ENCODE data around the gene LRRC36. TPM values are rescaled to one million over a fixed set of nuclear protein-coding genes. Genes with fewer than 3 reads are reported as not detected.
A peak's percentile ranks its signal among the peaks of the same experiment; 100 is the strongest.

The LRRC36 gene
- total and polyA plus RNA-seq, 8 donors = 3.0 to 73.6 (median 55.7) TPM

GRCh38 chr16:67399218-67399733 lies 72.7 kb downstream of the LRRC36 start:
- DNase-seq = peak in 2 of 4 donors; percentile 79 to 90
- H3K4me3 ChIP-seq = no peak overlapping the region
- peak; percentile 63 for ATAC-seq
- peaks cover 33 to 48% of the 10 kb centered on the region in 2 donors for H3K4me1 ChIP-seq
- no peaks in the 10 kb centered on the region for H3K36me3 ChIP-seq
- no peaks in the 10 kb centered on the region for H3K9me3 ChIP-seq
- peak; percentile 77 to 79 for TF ChIP-seq CTCF (IDR thresholded peaks at IDR 0.05)
- peaks cover 0 to 22% of the 10 kb centered on the region in 2 donors for H3K27me3 ChIP-seq
- no peak overlapping the region for H3K27ac ChIP-seq
- intact Hi-C loops (cut with DNase I) = no loop called here

- no peak for TF ChIP-seq CTCF (IDR thresholded peaks at IDR 0.05)
- Histone ChIP-seq H3K36me3 (no peaks in the 10 kb centered on the region), H3K9me3 (no peaks in the 10 kb centered on the region), H3K4me1 (peaks cover 31 to 42% of the 10 kb centered on the region in 2 donors), H3K4me3 (no peak overlapping the region), H3K27ac (no peak overlapping the region), H3K27me3 (peaks cover 0 to 14% of the 10 kb centered on the region in 2 donors)
- DNase-seq (no peak), ATAC-seq (no peak)
- intact Hi-C loops (cut with DNase I) = no loop called here
These were observed 73.4 kb downstream of the LRRC36 start for GRCh38 chr16:67399749-67400704.

GRCh38 chr16:67400901-67401300 lies 74.3 kb downstream of the LRRC36 start:
- H3K9me3 ChIP-seq = no peaks in the 10 kb centered on the region
- intact Hi-C loops (cut with DNase I) = no loop called here
- TF ChIP-seq CTCF (IDR thresholded peaks at IDR 0.05) = no peak
- no peak overlapping the region for H3K4me3 ChIP-seq
- no peaks in the 10 kb centered on the region for H3K36me3 ChIP-seq
- no peak overlapping the region for H3K27ac ChIP-seq
- H3K27me3 ChIP-seq = peaks cover 0 to 6% of the 10 kb centered on the region in 2 donors
- DNase-seq = no peak
- H3K4me1 ChIP-seq = peaks cover 22 to 33% of the 10 kb centered on the region in 2 donors
- no peak for ATAC-seq

- H3K27me3 ChIP-seq = no peaks in the 10 kb centered on the region
- ATAC-seq (peak; percentile 4), DNase-seq (no peak)
- no peaks in the 10 kb centered on the region for H3K36me3 ChIP-seq
- peaks cover 11 to 35% of the 10 kb centered on the region in 2 donors for H3K4me1 ChIP-seq
- peak overlapping the region; percentile 69 to 71 for H3K27ac ChIP-seq
- no peak overlapping the region for H3K4me3 ChIP-seq
- no peaks in the 10 kb centered on the region for H3K9me3 ChIP-seq
- TF ChIP-seq CTCF (IDR thresholded peaks at IDR 0.05) = no peak
- intact Hi-C loops (cut with DNase I) = no loop called here
These were observed 77.5 kb downstream of the LRRC36 start for GRCh38 chr16:67403976-67404555.

GRCh38 chr16:67404740-67405226 lies 78.2 kb downstream of the LRRC36 start:
- Histone ChIP-seq H3K27ac (peak overlapping the region; percentile 71 to 80), H3K27me3 (no peaks in the 10 kb centered on the region), H3K36me3 (no peaks in the 10 kb centered on the region), H3K4me3 (no peak overlapping the region), H3K4me1 (peaks cover 6 to 28% of the 10 kb centered on the region in 2 donors), H3K9me3 (no peaks in the 10 kb centered on the region)
- DNase-seq (peak in 1 of 4 donors; percentile 90), ATAC-seq (peak; percentile 84)
- TF ChIP-seq CTCF (IDR thresholded peaks at IDR 0.05) = no peak
- intact Hi-C loops (cut with DNase I) = no loop called here
